Measurements from ENCODE around the gene LIN7A.

- TF ChIP-seq CTCF (conservative IDR thresholded peaks at IDR 0.05; ENCODE audit: low read length) (no peak), EZH2phosphoT487 (IDR thresholded peaks at IDR 0.05; ENCODE audit: borderline replicate concordance) (no peak)
Observed at GRCh38 chr12:80766897-80767296, 170.8 kb downstream of the LIN7A start.
